ENCODE data around the gene ZBTB39. TPM values are rescaled to one million over a fixed set of nuclear protein-coding genes. Genes with fewer than 3 reads are reported as not detected.

The ZBTB39 gene
- total and polyA plus RNA-seq, 2 of the 8 experiments (the other 6 are each of a cell fraction or from before 2014, with no cell fraction given): 19.3 to 25.0 TPM

DNA sequence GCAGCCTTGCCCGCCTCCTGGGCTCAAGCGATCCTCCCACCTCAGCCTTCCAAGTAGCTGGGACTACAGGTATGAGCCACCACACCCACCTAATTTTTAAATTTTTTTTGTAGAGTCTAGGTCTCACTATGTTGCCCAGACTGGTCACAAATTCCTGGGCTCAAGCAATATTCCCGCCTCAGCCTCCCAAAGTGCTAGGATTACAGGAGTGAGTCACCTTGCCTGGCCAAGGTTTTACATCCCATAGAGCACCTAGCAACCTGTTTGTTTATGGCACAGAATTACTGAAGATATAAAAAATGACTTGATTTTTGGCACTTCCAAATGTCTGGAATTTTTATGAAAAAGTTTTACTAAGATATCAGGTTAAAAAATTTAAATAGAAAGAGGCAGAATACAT, 27.1 kb upstream of the ZBTB39 start:
- no peak overlapping the region for H3K18ac ChIP-seq (ENCODE audit: extremely low read depth, low read length)
- no peaks in the 10 kb centered on the region for H3K79me2 ChIP-seq (ENCODE audit: control insufficient read depth in 1 of 2, insufficient read depth in 2 of 2, low read length in 2 of 2)
- H3K4me3 ChIP-seq (ENCODE audit: extremely low read depth in 1 of 4, insufficient read depth in 2 of 4, low read depth in 3 of 4, low read length in 4 of 4): no peak overlapping the region
- H2BK20ac ChIP-seq (ENCODE audit: low read length): no peak overlapping the region
- no peak overlapping the region for H3K56ac ChIP-seq (replicated peaks; ENCODE audit: insufficient read length, low read depth, low read length)
- POLR2A ChIA-PET (ENCODE audit: partially characterized antibody): interaction anchor here (0.7 to 1.8 kb wide), 5 partner anchors 15 to 94 kb away, joined by 3 to 5 read pairs (median 4); partner anchors contain the start of gene LRP1
- no peak overlapping the region for H4K8ac ChIP-seq (ENCODE audit: extremely low read depth, insufficient read depth, low read length)
- H2BK12ac ChIP-seq (ENCODE audit: low read depth, low read length): no peak overlapping the region
- FAIRE-seq (no peak), DNase-seq (ENCODE audit: low read depth in 1 of 2, low spot score in 2 of 2) (no peak)
- no peak overlapping the region for H2BK15ac ChIP-seq (ENCODE audit: low read length)
- H4K5ac ChIP-seq (ENCODE audit: insufficient read length, low read depth, low read length): no peak overlapping the region
- H3K23ac ChIP-seq (ENCODE audit: insufficient read length): no peak overlapping the region
- no peak overlapping the region for H2BK120ac ChIP-seq (replicated peaks; ENCODE audit: low read depth, low read length)
- H3K27me3 ChIP-seq (replicated peaks in 1 of 4; ENCODE audit: control insufficient read depth in 3 of 4, extremely low read depth in 1 of 4, insufficient read depth in 3 of 4, low read length in 3 of 4): no peaks in the 10 kb centered on the region
- WGBS, 2 experiments (ENCODE audit: extremely low coverage in 1 of 2, insufficient coverage in 1 of 2, insufficient read length in 1 of 2, insufficient replicate concordance in 2 of 2, low coverage in 1 of 2, low lambda C conversion rate in 2 of 2, missing lambda C conversion rate in 1 of 2): 92% methylated on average over 3 of the region's 3 CpGs; no CpG with 5 or more reads in 1 of the 2 experiments
- H3K4me1 ChIP-seq (replicated peaks in 1 of 4; ENCODE audit: control insufficient read depth in 3 of 4, insufficient read depth in 4 of 4, low read length in 3 of 4): peaks cover 0 to 8% (median 3%) of the 10 kb centered on the region in 4 experiments; a peak in 5 of 7 replicates
- no peak overlapping the region for H3K9ac ChIP-seq (replicated peaks in 1 of 4; ENCODE audit: extremely low read depth in 1 of 4, low read depth in 3 of 4, low read length in 3 of 4)
- H3K23me2 ChIP-seq (ENCODE audit: low read depth, low read length): no peaks in the 10 kb centered on the region; the same call in 1 of the 2 replicates
- no peak overlapping the region for H2BK5ac ChIP-seq (ENCODE audit: low read depth, low read length)
- no peaks in the 10 kb centered on the region for H3K9me3 ChIP-seq (ENCODE audit: insufficient read depth in 2 of 2, low read depth in 1 of 2, low read length in 1 of 2)
- no peak overlapping the region for H4K91ac ChIP-seq (replicated peaks; ENCODE audit: insufficient read length, low read length)
- no peaks in the 10 kb centered on the region for H3K79me1 ChIP-seq (ENCODE audit: low read depth, low read length)
- no peak overlapping the region for H2AFZ ChIP-seq (ENCODE audit: low read length)
- H3K36me3 ChIP-seq (ENCODE audit: control insufficient read depth in 2 of 4, insufficient read depth in 4 of 4, low read length in 3 of 4): no peaks in the 10 kb centered on the region
- no peak overlapping the region for H3K4ac ChIP-seq (replicated peaks; ENCODE audit: insufficient read length, low read depth, low read length)
- H3K14ac ChIP-seq (ENCODE audit: insufficient read length): no peak overlapping the region
- CTCF ChIA-PET (ENCODE audit: partially characterized antibody): interaction anchor here (1.0 to 6.5 kb wide), 10 partner anchors 9 to 268 kb away, joined by 3 to 51 read pairs (median 5); partner anchors contain the start of genes MYO1A and STAT6
- H4K20me1 ChIP-seq (replicated peaks in 1 of 2; ENCODE audit: control insufficient read depth in 1 of 2, insufficient read depth in 2 of 2, low read length in 2 of 2): no peaks in the 10 kb centered on the region
- no peak overlapping the region for H3K4me2 ChIP-seq (ENCODE audit: insufficient read depth in 1 of 2, low read depth in 2 of 2, low read length in 2 of 2)
- no peak overlapping the region for H2AK5ac ChIP-seq (ENCODE audit: low read depth, low read length)
- no peak overlapping the region for H3K27ac ChIP-seq (ENCODE audit: low read depth, low read length)
- no peak for TF ChIP-seq SUZ12 (IDR thresholded peaks at IDR 0.05; ENCODE audit: low read length)
- TF ChIP-seq TAF7 (optimal IDR thresholded peaks at IDR 0.05; ENCODE audit: borderline replicate concordance, low read depth, low read length): no peak
- TF ChIP-seq EP300 (IDR thresholded peaks at IDR 0.05; ENCODE audit: borderline replicate concordance in 1 of 2, low read depth in 2 of 2, low read length in 2 of 2): no peak
- no peak for TF ChIP-seq CBX8 (IDR thresholded peaks at IDR 0.05; ENCODE audit: borderline replicate concordance, low read depth, low read length)
- TF ChIP-seq GABPA (IDR thresholded peaks at IDR 0.05; ENCODE audit: borderline replicate concordance, insufficient read depth, low read length): no peak
- no peak for TF ChIP-seq GTF2F1 (IDR thresholded peaks at IDR 0.05; ENCODE audit: borderline replicate concordance, low read depth, low read length)
- TF ChIP-seq BRCA1 (IDR thresholded peaks at IDR 0.05; ENCODE audit: low read depth, low read length): no peak
- no peak for TF ChIP-seq CREB1 (IDR thresholded peaks at IDR 0.05)
- TF ChIP-seq, protein P1, sequence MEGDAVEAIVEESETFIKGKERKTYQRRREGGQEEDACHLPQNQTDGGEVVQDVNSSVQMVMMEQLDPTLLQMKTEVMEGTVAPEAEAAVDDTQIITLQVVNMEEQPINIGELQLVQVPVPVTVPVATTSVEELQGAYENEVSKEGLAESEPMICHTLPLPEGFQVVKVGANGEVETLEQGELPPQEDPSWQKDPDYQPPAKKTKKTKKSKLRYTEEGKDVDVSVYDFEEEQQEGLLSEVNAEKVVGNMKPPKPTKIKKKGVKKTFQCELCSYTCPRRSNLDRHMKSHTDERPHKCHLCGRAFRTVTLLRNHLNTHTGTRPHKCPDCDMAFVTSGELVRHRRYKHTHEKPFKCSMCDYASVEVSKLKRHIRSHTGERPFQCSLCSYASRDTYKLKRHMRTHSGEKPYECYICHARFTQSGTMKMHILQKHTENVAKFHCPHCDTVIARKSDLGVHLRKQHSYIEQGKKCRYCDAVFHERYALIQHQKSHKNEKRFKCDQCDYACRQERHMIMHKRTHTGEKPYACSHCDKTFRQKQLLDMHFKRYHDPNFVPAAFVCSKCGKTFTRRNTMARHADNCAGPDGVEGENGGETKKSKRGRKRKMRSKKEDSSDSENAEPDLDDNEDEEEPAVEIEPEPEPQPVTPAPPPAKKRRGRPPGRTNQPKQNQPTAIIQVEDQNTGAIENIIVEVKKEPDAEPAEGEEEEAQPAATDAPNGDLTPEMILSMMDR (IDR thresholded peaks at IDR 0.05; ENCODE audit: control extremely low read depth in 1 of 3, insufficient read depth in 1 of 3, low read depth in 1 of 3, low read length in 3 of 3): no peak
- TF ChIP-seq, protein P2, sequence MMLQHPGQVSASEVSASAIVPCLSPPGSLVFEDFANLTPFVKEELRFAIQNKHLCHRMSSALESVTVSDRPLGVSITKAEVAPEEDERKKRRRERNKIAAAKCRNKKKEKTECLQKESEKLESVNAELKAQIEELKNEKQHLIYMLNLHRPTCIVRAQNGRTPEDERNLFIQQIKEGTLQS (IDR thresholded peaks at IDR 0.05; ENCODE audit: insufficient read depth, low read depth, low read length): no peak

Measured in H1 (cell line).